ENCODE data around the gene SELPLG.
"Not testable (repeated sequence)": the region's sequence is repeated elsewhere in the genome, so short reads cannot be mapped to it uniquely, and the experiment has no call there.

The SELPLG gene

GRCh38 chr12:108633534-108634248 is at the start of gene SELPLG:
SELPLG (minus strand) TSS chr12:108633894; CDS start chr12:108624307, 9,587 bp downstream.
- peak; percentile 92 for DNase-seq

- DNase-seq: no peak
These were observed 47.6 kb upstream of the SELPLG start for GRCh38 chr12:108681317-108681716.

- no peak for DNase-seq
These were observed 45.5 kb upstream of the SELPLG start for GRCh38 chr12:108679106-108679681.

- no peak for DNase-seq
These were observed 44.5 kb upstream of the SELPLG start for GRCh38 chr12:108678104-108678730.

GRCh38 chr12:108677381-108677780 is 43.7 kb upstream of the SELPLG start:
- DNase-seq: no peak

GRCh38 chr12:108676707-108677106 is 43.0 kb upstream of the SELPLG start:
- DNase-seq: no peak

GRCh38 chr12:108675792-108676191 is 42.1 kb upstream of the SELPLG start:
- no peak for DNase-seq

- no peak for DNase-seq
These were observed 38.4 kb upstream of the SELPLG start for GRCh38 chr12:108672054-108672453.

- DNase-seq: no peak
These were observed 37.4 kb upstream of the SELPLG start for GRCh38 chr12:108671110-108671509.

- no peak for DNase-seq
These were observed 36.5 kb upstream of the SELPLG start for GRCh38 chr12:108670066-108670631.

- no peak for DNase-seq
These were observed 34.8 kb upstream of the SELPLG start for GRCh38 chr12:108668542-108668941.

GRCh38 chr12:108668063-108668462 is 34.4 kb upstream of the SELPLG start:
- DNase-seq: no peak

- no peak for DNase-seq
These were observed 33.7 kb upstream of the SELPLG start for GRCh38 chr12:108667349-108667748.

- no peak for DNase-seq
These were observed 32.7 kb upstream of the SELPLG start for GRCh38 chr12:108666401-108666881.

- DNase-seq: no peak
These were observed 32.0 kb upstream of the SELPLG start for GRCh38 chr12:108665608-108666202.

- DNase-seq: peak; percentile 89
These were observed 30.9 kb upstream of the SELPLG start for GRCh38 chr12:108664338-108665258.

GRCh38 chr12:108663324-108664015 is 29.8 kb upstream of the SELPLG start:
- no peak for DNase-seq

GRCh38 chr12:108658115-108658514 is 24.4 kb upstream of the SELPLG start:
- DNase-seq: not testable (repeated sequence)

GRCh38 chr12:108657130-108657745 is 23.5 kb upstream of the SELPLG start:
- DNase-seq: no peak

GRCh38 chr12:108656247-108656646 is 22.6 kb upstream of the SELPLG start:
- not testable (repeated sequence) for DNase-seq

- DNase-seq: not testable (repeated sequence)
These were observed 22.1 kb upstream of the SELPLG start for GRCh38 chr12:108655812-108656175.

All from CD4-positive, alpha-beta T cell treated with Interleukin-10 for 1 hour (primary cell).